NCI-H748 treated with DMSO at 0.1 percent for 48 hours (cell line): ENCODE results near the gene CD101.

Experiments
- DNase-seq: peaks from one replicate; lab custom pipeline; 2025; lab: John Stamatoyannopoulos, UW

CD101 gene

DNA sequence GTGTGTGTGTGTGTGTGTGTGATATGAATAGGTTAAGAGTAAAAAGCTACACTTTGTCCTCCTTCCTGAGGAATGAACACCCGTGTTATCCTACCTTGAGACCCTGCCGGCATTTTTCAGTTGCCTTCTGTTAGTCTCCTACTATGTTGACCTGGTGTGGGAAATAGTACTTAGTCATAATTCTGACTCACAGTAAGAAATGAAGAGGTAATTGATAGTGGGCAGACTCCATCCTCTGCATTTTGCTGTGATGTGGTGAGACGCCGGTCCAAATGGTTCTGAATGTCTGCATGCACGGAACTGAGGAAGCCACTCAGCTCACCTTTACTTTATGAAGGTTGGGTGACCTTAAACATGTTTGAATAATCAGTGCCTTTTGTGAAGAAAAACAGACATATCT lies 12.6 kb downstream of the CD101 start:
- no peak for DNase-seq

DNA sequence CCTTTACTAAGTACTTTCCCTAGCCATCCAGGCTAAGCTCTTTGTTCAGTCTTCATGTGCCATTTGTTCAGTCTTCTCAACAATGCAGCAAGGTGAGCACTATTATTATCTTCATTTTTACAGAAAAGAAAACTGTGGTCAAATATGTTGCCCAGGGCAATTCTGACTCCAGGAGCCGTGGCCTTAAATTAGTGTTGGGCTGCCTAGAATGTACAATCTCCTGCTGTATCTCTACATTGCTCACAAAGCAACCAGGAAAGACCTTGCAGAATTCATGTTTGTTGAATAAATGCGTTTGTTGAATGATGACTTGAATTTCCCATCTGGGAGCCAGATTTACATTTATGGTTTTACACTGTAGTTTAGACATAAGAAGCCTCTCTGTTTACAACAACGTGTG lies 14.2 kb downstream of the CD101 start:
- DNase-seq: no peak

DNA sequence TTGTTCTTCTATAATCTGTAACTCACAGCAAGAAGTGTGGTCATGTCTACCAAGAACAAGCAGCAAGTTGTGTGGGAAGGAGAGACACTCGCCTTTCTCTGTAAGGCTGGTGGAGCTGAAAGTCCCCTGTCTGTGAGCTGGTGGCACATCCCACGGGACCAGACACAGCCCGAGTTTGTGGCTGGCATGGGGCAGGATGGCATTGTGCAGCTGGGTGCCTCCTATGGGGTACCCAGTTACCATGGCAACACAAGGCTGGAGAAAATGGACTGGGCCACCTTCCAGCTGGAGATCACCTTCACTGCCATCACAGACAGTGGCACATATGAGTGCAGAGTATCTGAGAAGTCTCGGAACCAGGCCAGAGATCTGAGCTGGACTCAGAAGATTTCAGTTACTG lies 15.5 kb downstream of the CD101 start:
- no peak for DNase-seq

DNA sequence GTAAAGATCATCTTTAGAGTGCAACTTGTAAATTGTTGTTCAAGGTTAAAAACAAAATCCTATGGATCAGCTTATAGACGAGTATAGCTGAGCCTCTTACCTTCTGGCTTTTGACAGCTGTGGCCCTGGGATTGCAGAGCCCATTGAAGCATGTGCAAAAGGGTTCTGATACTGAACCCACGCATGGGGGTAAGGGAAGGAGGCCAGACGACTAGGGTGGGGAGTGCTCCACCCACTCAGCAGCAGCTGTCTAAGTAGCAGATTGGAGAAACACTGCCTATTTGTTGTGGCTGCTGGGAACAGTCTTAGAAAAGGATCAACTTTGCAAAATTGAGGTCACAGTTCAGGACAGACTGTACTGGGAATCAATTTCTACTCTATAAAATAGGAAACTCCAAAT lies 16.1 kb downstream of the CD101 start:
- DNase-seq: no peak

DNA sequence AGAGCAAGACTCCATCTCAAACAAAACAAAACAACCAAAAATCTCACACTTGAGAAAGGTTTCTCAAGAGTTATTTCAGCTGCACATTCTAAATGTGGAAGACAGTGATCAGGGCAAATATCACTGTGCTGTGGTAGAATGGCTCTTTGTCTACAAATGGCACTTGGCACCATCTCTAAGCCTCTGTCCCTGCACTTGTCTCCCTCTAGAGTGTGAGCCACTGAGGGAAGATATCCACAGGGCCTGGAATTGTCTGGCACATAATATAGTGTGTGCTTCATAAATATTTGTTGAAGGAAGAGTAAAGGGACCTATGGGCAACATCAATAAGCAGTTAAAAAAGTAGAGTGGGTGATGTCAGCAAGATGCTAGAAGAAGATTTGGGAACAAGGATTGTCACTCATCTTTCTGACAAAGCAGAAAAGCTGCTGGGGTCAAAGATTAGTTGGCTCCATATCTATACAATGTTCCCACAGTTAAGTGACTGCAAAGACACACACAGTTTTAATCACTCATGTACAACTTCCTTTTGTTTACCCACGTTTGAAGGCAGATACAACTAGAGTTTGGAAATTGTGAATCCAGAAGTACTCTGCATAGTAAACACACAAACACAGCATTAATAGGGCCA lies 19.1 kb downstream of the CD101 start:
- no peak for DNase-seq

DNA sequence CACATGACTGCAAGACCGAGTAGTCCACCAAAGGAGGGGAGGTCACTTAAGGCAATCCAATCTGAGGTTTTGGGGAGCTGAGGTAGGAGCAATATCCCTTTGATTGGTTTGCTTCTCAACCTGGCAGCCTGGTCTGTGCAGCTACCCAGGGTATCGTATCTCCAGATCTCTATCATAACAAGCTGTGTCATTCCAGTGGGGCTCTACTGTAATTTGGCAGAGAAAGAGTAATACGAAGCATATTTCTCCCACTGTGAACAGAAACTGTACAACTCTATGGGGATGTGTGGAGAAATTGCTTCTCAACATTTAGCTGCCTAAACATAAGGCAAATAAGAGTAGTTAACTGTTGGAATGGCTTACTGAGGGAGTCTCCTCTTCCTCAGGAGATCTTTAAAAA lies 20.6 kb downstream of the CD101 start:
- DNase-seq: no peak

DNA sequence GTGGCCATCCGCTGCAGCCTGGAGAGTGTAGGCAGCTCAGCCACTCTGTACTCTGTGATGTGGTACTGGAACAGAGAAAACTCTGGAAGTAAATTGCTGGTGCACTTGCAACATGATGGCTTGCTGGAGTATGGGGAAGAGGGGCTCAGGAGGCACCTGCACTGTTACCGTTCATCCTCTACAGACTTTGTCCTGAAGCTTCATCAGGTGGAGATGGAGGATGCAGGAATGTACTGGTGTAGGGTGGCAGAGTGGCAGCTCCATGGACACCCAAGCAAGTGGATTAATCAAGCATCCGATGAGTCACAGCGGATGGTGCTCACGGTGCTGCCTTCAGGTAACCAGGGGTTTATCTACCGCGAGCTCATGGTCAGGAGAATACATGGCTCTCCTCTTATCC lies 24.0 kb downstream of the CD101 start:
- no peak for DNase-seq

DNA sequence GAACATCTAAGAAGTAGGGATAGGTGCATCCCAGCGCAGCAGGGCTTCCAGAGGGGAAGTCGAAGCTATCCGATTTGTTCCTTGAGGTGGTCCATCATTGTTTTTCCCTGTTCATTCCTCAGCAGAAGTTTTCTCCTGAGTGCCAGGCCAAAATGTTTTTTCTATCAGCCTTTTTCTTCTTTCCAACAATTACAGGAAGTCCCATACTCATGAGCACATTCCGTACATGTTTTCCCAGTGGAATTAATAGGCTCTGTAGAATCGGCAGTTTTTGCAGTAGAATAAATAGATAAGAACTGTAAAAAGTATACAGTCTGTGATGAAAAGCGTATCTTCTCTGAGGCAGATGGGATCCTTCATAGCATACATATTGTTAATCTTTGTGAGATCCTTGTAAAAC lies 24.8 kb downstream of the CD101 start:
- no peak for DNase-seq

DNA sequence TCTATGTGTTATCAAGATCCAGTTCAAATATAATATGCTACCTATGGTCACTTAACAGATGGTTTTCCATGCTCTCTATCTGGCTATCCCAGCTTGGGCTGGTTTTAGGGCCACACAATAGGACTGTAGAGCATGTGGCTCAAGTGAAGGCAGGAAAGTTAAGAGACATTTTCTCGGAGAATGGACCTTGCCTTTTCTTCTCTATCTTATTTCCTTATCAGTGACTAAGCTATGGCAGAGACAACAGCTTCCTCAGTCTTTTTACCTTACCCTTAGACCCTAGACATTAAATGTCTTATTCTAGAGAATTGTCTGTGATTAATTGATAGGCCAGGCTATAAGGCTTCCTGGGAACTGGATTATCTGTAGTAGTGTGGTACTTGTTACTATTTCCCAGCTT lies 28.1 kb downstream of the CD101 start:
- DNase-seq: no peak

DNA sequence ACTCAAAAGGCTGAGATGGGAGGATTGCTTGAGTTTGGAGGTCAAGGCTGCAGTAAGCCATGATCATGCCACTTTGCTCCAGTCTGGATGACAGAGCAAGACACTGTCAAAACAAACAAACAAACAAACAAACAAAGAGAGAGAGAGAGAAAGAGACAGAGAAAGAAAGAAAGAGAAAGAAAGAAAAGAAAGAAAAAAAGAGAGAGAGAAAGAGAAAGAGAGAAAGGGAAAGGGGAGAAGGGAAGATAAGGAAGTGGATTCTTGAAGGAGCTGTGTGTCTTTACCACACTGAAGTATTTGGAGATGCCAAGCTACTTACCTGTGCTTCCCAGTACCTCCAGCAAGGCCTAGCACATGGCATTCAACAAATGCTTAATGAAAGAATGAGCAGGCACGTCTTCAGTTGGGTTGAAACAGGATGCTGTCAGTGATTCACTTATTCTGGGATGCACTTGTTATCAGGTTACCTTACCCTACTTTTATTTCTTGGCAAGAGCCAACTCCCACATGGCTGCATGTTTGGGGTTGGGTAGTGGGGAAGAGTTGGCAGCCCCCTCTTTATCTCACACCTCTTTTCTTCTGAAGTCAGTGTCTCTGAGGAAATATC lies 28.8 kb downstream of the CD101 start:
- no peak for DNase-seq

DNA sequence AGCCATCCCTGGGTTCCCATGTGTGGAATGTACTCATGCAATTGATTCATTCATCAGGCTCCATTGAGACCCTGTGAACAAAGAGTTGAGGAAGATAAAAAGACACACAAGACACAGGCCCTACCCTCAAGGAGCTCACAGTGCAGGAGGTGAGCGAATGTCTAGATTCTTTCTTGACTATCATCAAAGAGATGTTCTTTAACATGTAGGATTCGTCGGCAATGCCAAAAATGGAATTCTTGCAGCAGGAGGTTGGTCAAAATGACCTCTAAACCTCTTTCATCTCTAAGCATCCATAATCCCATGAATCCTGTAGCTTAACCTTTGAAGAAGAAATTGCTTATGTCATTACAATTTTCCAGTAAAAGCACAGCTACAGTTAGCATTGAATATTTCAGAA lies 30.7 kb downstream of the CD101 start:
- no peak for DNase-seq

DNA sequence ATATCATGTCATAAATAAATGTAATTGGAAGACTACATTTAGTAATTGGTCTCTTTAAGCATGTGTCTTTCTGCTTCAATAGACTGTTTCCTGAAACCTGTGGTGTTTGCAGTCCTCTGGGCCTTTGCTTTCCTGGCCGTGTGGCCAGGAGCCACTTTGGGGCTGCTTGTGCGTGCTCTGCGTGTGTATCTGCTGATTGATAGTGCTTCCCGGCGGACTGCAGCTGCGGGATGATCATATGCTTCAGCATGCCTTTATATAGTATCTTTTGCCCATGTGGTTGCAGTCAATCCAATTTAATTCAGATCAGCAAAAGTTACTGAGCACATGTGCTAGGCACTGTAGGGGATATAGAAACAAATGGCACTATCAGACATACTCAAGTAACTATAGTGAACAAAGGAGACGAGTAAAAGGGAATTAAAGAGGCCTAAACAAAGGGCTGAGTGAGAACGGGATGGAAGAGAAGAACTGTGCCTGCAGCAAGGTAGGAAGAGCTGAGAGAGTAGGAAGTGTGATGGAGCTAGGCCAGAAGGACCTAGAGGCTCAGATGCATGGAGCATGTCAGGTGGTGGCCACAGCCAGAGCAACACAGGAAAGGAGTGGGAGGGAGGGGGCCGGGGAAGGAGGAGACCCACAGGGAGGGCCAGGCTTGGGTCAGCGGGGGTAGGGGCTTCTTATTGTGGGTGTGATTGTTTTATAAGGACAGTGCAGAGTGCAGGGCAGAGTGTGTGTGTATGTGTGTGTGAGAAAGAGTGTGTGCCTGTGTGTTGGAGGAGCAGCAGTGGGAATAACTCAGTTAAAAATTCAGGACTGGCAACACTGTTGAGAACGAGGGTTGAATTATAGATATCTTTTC lies 31.4 kb downstream of the CD101 start:
- DNase-seq: no peak

DNA sequence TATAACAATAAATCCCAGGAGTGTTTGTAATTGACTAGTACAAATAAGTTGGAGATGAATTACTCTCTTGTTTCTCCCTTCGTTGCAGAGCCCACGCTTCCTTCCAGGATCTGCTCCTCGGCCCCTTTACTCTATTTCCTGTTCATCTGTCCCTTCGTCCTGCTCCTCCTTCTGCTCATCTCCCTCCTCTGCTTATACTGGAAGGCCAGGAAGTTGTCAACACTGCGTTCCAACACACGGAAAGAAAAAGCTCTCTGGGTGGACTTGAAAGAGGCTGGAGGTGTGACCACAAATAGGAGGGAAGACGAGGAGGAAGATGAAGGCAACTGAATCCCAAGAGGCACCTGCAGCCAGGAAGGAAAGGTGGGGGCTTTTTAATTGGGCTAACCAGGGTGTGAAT lies 32.2 kb downstream of the CD101 start:
- no peak for DNase-seq

DNA sequence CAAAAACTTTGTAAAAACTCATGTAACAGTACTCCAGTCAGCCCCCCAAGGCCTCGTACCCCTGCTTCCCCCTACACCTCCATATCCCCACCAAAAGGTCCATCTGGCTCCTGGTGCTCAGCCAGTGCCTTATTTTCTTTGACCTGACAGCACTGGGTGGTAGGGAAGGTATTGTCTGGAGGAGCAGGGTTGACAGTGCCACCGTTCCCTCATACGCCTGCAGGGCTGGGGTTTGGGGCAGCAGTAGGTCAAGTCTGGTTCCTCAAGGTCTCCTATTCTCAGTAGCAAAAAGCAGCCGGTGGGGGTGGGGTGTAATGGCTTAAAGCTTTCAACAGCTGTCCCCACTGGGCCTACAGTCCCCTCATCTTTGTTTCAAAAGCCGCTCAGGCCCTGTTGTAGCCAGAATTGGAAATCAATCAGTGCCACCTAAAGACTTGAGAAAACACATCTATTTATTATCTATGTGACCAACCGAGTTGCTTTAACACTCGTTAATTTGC lies 33.3 kb downstream of the CD101 start:
- DNase-seq: no peak

DNA sequence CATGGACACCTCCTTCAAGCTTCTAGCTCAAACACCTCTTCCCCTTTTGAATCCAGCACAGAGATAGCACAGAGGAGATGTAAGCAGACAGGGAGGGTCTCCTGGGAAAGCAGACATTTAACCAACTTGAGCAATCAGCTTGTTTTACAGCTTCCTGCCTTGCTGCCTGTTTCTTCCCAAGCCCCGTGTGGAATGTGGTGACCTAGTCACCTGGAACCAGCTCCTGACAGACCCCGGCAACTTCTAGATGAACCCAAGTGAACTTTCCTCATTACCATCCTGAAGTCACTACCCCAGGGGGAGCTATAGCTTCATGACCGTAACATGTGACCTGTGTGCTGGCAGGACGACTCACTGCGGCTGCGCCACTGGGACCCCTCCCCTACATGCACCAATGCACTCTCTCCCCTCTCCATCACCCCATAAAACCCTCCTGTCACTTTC lies 34.5 kb downstream of the CD101 start:
- no peak for DNase-seq

DNA sequence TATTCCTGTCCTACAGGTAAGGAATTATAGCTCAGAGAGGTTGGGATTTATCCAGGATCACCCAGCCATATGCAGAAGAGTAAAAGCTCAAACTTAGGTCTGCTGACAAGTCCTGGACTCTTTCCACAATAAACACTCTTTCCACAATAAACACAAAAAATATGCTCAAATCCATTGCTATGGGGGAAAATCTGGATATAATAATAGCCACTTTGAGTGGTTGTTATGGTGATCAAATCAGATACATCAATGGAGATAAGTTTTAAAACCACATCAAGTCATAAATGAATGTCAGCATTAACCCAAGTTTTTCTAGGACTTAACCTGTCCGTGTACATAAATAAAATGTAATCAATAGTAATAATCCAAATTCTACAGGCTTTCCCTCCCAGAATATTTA lies 36.2 kb downstream of the CD101 start:
- no peak for DNase-seq

DNA sequence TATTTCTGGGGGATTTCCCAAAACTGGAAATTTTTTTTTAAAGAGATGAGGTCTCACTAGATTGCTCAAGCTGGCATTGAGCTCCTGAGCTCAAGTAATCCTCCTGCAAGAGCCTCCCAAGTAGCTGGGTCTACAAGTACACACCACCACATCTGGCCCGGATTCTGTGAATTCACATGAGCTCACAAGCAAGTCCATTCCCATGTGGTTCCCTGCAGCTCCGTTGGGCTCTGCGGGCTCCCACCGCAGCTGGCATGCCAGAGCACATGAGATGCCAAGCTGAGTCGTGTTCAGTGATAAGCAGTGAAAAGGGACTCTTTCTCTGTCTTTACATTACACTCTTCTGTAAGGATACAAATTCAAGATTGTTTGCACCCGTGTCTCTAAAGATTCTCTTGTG lies 36.7 kb downstream of the CD101 start:
- no peak for DNase-seq

DNA sequence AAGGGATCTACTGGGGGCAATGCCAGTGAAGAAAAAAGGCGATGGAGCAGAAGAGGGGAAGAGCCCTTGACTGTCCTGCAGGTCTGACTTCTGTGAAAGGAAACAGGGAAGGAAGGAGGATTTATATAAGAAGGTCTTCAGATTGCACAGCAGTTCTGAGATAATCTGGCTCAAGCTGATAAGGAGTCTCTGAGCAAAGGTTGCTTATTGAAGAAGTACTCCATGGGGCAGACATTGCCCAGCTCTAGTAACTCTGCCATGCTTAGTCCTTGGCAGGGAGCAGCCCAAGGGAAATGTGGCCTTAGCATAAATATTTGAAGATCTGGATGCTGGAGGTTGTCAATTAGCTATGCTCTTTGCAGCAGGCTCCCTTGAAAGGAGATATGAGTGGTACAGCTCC lies 42.7 kb downstream of the CD101 start:
- DNase-seq: no peak

DNA sequence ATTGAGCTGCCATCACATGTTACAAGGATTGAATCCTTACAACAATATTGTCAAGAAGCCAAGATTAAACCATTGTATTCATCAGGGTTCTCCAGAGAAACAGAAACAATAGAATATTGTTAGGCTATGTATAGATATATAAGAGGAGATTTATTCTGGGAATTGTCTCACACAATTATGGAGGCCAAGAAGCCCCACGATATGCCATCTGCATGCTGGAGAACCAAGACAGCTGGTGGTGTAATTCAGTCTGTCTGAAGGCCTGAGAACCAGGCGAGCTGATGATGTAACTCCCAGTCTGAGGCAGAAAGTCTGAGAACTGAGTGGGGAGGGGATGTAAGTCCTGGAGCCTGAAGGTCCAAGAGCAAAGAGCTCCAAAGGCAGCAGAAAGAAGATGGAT lies 44.1 kb downstream of the CD101 start:
- no peak for DNase-seq

DNA sequence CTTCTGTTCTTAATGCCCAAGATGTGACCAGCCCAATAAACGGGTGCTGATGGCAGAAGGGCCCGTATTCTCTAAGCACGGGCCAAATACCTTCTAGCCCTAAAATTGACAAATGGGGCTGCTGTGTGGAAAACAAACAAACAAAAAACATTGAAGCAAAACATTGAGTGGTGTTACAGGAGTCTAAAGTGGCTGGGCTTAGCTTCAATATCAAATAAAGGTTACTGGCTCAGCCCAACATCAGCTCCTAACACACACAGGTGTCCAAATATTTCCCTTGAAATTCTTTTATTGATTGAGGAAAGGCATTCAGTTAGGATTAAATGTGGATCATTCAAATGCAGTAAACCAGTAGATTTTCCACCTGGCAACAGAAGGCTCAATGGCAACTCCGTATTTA lies 45.2 kb downstream of the CD101 start:
- no peak for DNase-seq

DNA sequence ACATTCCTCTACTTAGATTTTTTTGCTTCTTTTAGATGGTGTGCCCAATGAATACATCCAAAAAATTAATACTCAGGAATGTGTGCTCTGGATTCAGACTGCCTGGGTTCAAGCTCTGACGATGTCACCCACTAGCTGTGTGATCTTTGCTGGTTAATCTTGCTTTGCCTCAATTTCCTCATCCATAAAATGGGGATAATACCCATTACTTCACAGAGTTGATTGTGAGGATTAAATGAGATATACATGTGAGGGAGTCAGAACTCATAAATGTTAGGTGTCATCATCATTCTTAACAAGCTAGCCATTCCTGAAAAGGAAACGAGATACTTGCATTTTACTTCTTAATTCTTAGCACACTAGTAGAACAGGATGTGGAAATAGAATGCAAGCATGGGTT lies 45.7 kb downstream of the CD101 start:
- DNase-seq: no peak

DNA sequence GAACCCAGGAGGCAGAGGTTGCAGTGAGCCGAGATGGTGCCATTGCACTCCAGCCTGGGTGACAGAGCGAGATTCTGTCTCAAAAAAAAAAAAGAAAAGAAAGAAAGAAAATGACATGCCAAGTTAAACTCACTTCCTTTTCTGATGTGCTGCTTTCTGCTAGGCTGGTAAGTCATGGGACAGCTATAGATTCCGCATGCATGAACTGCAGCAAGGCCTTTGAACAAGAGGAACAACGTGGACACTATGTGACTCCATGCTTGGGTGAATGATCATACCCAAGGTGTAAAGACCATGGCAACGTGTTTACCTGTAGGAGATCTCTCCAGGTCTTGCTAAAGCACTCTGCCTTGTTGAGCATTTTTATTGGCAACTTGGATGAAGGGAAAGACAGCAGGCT lies 48.3 kb downstream of the CD101 start:
- no peak for DNase-seq
